Testis (tissue), 3 donors: ENCODE results near the gene COL4A1. TPM values are rescaled to one million over a fixed set of nuclear protein-coding genes. Genes with fewer than 3 reads are reported as not detected.

Source experiments
- DNase-seq: peaks from one replicate; pipeline ENCODE4 v3.0.0-alpha.2; 2019
- H3K27ac ChIP-seq, 2 donors: fragments of 200-600 bp; sonication (generic); one replicate each; pipeline ENCODE4 v1.5.1; 2019
- H3K27me3 ChIP-seq: fragments of 200-600 bp; sonication (generic); one replicate; pipeline ENCODE4 v1.5.1; 2019
- H3K36me3 ChIP-seq: fragments of 200-600 bp; sonication (generic); one replicate; pipeline ENCODE4 v1.5.1; 2017; ENCODE audit warnings: low read depth; ENCODE audit errors: missing control alignments
- H3K4me1 ChIP-seq: fragments of 200-600 bp; sonication (generic); one replicate; pipeline ENCODE4 v1.5.1; 2019
- H3K4me3 ChIP-seq, 2 donors: fragments of 200-600 bp; sonication (generic); one replicate each; pipeline ENCODE4 v1.5.1; 2017 to 2019
- H3K9me3 ChIP-seq: fragments of 200-600 bp; sonication (generic); one replicate; pipeline ENCODE4 v1.5.1; 2017
- POLR2A ChIP-seq: fragments of 450-650 bp; IDR thresholded peaks from one replicate; pipeline ENCODE4 v1.6.1; 2017; ENCODE audit warnings: antibody characterized with exemption, mild to moderate bottlenecking, moderate library complexity
- WGBS, 2 donors: methylation state at CpG; one replicate each; pipeline ENCODE4 v1.1.5; 2018; 5-methylcytosine and 5-hydroxymethylcytosine counted together
- intact Hi-C: fragments of 100-400 bp; cut with DNase I; formaldehyde crosslinking; loops from one replicate; pipeline ENCODE4 v1.15.1; 2023; ENCODE audit warnings: low total_unique reads
- polyA plus RNA-seq: library from polyadenylated mRNA; stranded (reverse); fragments of 350-450 nt; fragmentation: Illumina TruSeq; extraction: RNeasy Lipid Tissue Mini Kit (QIAGEN cat#74804); gene quantifications from one replicate; pipeline ENCODE4 v1.2.3, GENCODE V29; 2014; ENCODE audit warnings: low read depth, low replicate concordance; ENCODE audit not compliant: insufficient read depth
- total RNA-seq, 2 donors: library from RNA; depleted of rRNA; stranded (reverse); fragments of >200 nt; gene quantifications; one replicate each; pipeline ENCODE4 v1.2.3, GENCODE V29; 2016
- TF ChIP-seq, protein P1 (sequence below), 3 experiments: fragments of 450-650 bp in 2 of 3; fragments of 200-600 bp in 1 of 3; sonication (generic) in 1 of 3; IDR thresholded peaks; one replicate each; pipeline ENCODE4 v1.5.1; 2016 to 2019; ENCODE audit warnings: antibody characterized with exemption in 3 of 3, mild to moderate bottlenecking in 2 of 3, moderate library complexity in 1 of 3

The COL4A1 gene
- total and polyA plus RNA-seq, 3 donors from 2014 or later: 35.5 to 43.0 (median 39.0) TPM

DNA sequence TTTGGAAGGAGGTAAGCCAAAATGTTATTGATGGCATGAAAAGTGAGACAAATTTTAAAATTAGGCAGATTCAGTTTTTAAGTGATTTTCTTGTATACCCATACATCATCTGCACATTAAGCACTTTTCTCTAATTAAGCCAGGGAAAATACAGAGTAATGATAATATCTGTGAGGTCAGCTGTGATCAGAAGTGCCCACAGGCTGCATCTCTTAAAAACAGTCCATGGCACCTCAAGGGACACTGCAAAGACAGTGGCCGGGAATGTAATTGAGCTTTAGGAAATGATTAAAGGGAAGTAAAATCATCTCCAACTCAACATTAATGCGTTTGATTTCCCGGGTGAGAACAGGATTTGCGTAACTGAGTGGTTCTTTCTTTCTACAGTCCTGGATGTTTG lies 2.0 kb downstream of the COL4A1 start:
- WGBS, 2 donors: 51 to 68% methylated on average over 4 of the region's 4 CpGs
- Histone ChIP-seq H3K27me3 (no peaks in the 10 kb centered on the region), H3K4me3 (no peak overlapping the region), H3K9me3 (no peaks in the 10 kb centered on the region), H3K36me3 (no peaks in the 10 kb centered on the region), H3K27ac (peak overlapping the region in 1 of 2 donors; percentile 92), H3K4me1 (no peaks in the 10 kb centered on the region)
- intact Hi-C loops: no loop called here
- no peak for DNase-seq
- TF ChIP-seq, protein P1, sequence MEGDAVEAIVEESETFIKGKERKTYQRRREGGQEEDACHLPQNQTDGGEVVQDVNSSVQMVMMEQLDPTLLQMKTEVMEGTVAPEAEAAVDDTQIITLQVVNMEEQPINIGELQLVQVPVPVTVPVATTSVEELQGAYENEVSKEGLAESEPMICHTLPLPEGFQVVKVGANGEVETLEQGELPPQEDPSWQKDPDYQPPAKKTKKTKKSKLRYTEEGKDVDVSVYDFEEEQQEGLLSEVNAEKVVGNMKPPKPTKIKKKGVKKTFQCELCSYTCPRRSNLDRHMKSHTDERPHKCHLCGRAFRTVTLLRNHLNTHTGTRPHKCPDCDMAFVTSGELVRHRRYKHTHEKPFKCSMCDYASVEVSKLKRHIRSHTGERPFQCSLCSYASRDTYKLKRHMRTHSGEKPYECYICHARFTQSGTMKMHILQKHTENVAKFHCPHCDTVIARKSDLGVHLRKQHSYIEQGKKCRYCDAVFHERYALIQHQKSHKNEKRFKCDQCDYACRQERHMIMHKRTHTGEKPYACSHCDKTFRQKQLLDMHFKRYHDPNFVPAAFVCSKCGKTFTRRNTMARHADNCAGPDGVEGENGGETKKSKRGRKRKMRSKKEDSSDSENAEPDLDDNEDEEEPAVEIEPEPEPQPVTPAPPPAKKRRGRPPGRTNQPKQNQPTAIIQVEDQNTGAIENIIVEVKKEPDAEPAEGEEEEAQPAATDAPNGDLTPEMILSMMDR (IDR thresholded peaks at IDR 0.05): no peak
- TF ChIP-seq POLR2A: no peak

DNA sequence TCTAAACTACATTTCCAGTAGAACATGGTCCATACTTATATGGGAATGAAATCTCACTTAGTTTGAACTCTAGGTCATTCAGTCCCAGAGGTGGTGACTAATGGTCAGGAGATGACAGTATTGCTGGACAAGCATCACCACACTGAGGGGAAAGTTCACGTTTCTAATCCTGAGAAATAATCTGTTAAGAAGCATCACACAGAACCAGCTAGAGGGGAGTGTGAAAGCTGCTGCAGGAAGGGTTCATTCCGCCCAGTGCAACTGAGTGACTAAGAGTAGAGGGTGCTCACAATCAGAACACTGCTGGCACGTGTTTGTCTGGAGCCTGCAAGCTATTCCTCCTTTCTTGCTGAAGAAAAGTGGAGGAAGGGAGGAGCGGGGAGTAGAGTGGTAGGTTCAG lies 2.7 kb downstream of the COL4A1 start:
- no peak for TF ChIP-seq POLR2A
- TF ChIP-seq, protein P1 (IDR thresholded peaks at IDR 0.05): no peak
- WGBS, 2 donors: 65 to 67% methylated on average over 4 of the region's 4 CpGs
- DNase-seq: no peak
- Histone ChIP-seq H3K9me3 (no peaks in the 10 kb centered on the region), H3K4me1 (no peaks in the 10 kb centered on the region), H3K4me3 (no peak overlapping the region), H3K36me3 (no peaks in the 10 kb centered on the region), H3K27me3 (no peaks in the 10 kb centered on the region), H3K27ac (peak overlapping the region in 1 of 2 donors; percentile 30)
- intact Hi-C loops: no loop called here

DNA sequence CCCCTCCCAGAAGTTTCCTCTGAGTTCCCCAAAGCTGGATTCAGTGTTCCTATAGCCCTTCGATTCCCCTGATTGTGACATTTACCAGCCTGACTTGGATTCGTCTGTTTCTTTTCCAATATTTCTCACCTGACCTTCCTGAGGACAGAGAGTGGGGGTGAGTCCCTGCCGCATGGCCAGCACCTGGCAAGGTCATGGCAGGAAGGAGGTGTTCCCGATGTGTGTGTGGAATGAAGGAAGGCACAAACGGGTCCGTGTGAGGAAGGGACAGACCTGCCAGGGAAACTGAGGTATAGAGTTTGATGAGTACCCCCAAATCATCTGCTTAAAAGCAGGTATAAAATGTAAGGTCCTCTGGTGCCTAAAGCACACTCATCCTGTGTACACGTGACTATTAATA lies 3.3 kb downstream of the COL4A1 start:
- intact Hi-C loops: no loop called here
- TF ChIP-seq, protein P1 (IDR thresholded peaks at IDR 0.05): no peak
- TF ChIP-seq POLR2A: no peak
- Histone ChIP-seq H3K4me3 (no peak overlapping the region), H3K9me3 (no peaks in the 10 kb centered on the region), H3K4me1 (no peaks in the 10 kb centered on the region), H3K27me3 (no peaks in the 10 kb centered on the region), H3K36me3 (no peaks in the 10 kb centered on the region), H3K27ac (peak overlapping the region in 1 of 2 donors; percentile 30)
- 73 to 77% methylated on average over 7 of the region's 7 CpGs for WGBS, 2 donors
- DNase-seq: no peak

DNA sequence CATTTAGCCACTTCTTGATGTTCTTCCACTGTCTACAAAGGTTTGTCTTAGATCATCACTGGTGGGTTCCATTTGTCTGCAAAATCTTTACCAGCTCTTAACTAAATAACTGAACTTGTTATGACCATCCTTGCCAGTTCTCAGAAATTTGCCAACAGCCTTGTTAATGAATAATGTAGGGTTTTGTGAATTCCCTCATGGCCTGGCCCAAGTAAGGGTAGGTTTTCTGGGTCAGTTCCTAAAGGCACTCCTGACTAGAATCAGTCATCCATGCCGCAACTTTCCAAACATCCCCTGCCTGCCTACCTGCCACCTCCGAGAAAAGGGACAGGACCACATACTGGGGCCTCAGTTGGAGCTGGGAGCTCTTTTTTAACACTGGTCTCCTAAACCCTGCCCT lies 4.0 kb downstream of the COL4A1 start:
- WGBS, 2 donors: 90 to 95% methylated on average over 2 of the region's 2 CpGs
- Histone ChIP-seq H3K9me3 (no peaks in the 10 kb centered on the region), H3K27ac (no peak overlapping the region), H3K4me3 (no peak overlapping the region), H3K4me1 (no peaks in the 10 kb centered on the region), H3K36me3 (no peaks in the 10 kb centered on the region), H3K27me3 (no peaks in the 10 kb centered on the region)
- no peak for DNase-seq
- no peak for TF ChIP-seq POLR2A
- TF ChIP-seq, protein P1 (IDR thresholded peaks at IDR 0.05): no peak
- intact Hi-C loops: no loop called here
